LNCaP clone FGC (cell line): Measurements from ENCODE around the gene MUL1.

Source experiments
- DNase-seq: peaks from one replicate; pipeline ENCODE4 v3.0.0-alpha.2; 2011; ENCODE audit warnings: low read depth
- H3K4me3 ChIP-seq: 2 replicates; pipeline ENCODE4 v1.5.1; 2011; ENCODE audit warnings: mild to moderate bottlenecking, low read depth, low read length, control low read depth
- TF ChIP-seq, protein P1 (sequence below): IDR thresholded peaks from 2 replicates; pipeline ENCODE4 v1.5.1; 2012; ENCODE audit warnings: mild to moderate bottlenecking; ENCODE audit not compliant: control insufficient read depth, insufficient read depth; ENCODE audit errors: extremely low read depth

The MUL1 gene

DNA sequence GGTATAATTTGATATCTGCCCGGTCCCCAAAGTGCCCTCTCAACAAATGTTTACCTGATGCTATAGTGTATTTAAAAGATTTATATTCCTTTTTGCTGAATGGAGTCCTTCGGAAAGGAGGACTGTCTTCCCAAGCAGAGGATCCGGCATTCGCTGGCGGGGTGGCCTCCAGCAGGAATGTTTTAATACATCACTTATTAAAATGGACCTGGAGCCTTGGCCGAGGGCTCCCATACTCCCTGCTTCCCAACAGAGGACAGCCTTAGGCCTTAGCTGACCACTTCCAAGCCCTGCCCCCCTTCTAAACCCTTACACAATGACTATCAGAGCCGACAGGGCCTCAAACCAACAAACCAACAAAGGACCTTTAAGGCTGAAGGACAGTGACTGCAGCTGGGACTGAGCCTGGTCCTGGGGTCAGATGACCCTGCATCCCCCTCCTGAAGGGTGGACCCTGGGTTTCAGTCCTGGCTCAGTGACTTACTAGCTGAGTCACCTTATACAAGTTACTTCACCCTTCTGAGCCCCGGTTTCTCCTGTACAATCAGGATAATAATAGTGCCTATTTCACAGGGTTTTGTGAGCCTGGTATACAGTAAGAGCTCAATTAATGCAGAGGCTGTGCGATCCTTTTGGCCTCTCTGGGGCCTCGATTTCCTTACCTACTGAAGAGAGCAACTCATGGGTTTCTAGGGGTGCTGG lies 27.6 kb downstream of the MUL1 start:
- no peak for DNase-seq
- no peak overlapping the region for H3K4me3 ChIP-seq
- TF ChIP-seq, protein P1, sequence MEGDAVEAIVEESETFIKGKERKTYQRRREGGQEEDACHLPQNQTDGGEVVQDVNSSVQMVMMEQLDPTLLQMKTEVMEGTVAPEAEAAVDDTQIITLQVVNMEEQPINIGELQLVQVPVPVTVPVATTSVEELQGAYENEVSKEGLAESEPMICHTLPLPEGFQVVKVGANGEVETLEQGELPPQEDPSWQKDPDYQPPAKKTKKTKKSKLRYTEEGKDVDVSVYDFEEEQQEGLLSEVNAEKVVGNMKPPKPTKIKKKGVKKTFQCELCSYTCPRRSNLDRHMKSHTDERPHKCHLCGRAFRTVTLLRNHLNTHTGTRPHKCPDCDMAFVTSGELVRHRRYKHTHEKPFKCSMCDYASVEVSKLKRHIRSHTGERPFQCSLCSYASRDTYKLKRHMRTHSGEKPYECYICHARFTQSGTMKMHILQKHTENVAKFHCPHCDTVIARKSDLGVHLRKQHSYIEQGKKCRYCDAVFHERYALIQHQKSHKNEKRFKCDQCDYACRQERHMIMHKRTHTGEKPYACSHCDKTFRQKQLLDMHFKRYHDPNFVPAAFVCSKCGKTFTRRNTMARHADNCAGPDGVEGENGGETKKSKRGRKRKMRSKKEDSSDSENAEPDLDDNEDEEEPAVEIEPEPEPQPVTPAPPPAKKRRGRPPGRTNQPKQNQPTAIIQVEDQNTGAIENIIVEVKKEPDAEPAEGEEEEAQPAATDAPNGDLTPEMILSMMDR = no peak

DNA sequence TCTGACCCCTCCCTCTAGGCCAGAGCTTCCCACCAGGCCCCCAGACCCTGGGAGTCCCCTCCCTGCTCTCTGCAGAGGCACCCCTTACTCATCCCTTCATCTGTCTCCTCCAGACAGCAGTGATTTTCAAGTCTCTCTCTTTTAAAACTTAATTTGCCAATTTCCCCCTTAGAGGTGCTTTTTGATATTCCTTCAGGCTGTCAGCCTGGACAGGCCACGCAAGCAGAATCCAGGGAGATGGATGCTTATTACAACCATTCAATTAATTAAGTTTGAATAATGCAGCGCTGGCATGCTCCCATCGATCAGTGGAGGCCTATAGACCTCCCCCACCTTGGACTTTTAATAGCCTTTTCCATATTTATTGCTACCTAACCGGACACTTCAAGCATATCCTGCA lies 28.1 kb downstream of the MUL1 start:
- H3K4me3 ChIP-seq = no peak overlapping the region
- no peak for DNase-seq
- TF ChIP-seq, protein P1 = no peak

DNA sequence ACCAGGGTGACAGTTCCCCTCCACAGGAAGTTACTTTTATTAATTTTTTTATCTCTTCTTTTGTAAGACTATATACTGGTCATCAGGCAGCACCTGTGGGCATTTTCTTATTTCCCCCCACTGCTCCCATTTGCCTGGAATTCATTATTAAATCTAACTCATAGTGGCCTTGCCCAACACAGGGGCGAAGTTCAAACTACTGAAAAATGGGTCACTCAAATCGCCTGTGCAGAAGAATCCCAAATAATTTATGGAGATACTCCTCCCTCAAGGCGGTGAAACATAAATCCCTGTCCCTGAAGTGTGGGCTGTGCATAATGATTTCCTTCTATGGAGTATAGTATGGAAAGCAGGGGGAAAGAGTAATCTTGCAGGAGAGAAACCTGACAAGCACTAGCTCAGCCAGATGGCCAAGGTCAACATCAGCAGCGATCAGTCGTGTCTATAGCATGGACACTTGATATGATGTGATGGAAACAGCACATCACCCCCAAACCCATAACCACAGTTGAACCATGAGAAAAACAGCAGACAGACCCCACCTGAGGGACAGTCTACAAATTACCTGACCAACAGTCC lies 29.8 kb downstream of the MUL1 start:
- no peak overlapping the region for H3K4me3 ChIP-seq
- TF ChIP-seq, protein P1 = no peak
- no peak for DNase-seq

DNA sequence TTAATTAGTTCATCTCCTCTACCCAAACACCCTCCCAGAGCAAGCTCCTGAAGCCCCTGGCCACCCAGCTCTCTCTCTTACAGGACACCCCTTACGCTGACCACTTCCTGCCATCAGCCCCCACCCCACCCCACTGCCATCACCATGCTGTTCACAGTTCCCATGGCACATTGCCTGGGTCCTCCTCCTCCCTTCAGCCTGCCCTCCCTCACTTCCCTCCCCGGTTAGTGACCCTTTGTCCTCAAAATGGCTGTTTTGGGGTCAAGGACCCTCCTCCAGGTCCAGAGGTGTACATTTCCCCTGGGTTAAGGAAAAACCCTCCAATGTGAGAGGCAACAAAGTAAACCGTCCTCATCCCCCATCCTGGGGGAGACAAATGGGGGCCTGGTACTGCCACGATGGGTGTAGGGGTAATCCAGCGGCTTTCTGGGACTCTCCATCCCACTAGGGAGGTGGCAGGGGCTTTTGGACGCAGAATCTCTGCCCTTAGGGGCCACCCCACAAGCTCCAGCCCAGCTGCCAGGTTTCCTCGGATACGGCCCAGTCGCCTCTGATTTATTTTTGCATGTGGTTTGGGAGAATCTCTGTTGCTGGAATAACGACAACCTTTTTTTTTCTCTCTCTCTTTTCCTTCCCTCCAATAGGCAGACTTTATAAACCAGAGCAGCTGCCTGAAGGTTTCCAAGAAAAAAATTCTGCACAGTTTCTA lies 30.4 kb downstream of the MUL1 start:
- H3K4me3 ChIP-seq = no peak overlapping the region
- TF ChIP-seq, protein P1 = no peak
- DNase-seq = no peak

DNA sequence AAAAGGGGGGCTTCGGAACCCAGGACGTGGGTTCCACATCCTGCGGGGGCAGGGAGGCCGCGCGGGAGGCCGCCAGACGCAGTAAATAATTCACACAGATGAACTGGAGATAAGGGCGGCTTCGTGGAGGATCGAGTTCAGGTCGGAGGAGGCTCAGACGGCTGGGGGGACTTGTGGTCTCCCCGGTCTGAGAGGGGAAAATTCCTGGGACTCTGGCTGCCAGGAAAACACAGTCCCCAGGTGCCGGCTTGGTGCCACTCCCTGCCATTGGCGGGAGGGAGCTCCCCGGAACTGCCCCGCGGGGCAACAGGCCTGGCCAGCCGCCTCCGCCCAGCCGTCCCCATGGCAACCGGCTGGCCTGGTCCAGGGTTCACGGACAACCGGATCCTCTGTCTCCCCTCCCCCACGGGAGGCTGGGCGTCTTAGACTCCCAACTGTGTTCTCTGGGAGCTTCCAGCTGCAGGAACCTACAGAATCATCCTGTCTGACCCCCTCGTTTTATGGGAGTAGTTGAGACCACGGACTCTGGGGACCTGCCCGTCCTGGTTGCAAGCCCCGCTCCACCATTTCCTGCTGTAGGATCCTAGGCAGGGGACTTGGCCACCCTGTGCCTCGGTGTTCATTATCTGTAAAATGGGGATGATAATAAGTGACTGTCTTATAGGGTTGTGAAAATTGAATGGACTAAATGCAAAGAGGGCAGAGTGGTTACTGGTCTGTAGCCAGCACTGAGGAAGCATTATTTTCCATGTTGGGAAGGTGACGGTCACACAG lies 31.5 kb downstream of the MUL1 start:
- DNase-seq = no peak
- TF ChIP-seq, protein P1 = no peak
- no peak overlapping the region for H3K4me3 ChIP-seq

DNA sequence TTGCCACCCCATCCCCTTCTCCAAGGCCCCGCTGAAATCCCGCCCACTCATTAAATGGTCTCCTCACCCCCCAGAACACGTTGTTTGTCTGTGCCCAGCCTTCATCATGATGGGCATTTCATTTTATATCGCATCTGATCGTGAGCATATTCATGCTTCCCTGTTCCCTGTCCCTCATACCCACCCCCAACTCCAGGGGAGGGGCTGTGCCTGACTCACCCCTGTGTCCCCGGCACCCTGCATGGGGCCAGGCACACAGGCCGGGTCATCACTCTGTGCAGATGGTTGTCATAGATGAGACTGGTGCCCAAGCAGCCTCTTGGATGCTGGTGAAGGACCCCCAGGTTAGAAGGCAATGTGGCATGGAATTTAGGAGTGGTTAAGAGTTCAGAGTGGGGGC lies 33.0 kb downstream of the MUL1 start:
- TF ChIP-seq, protein P1 = no peak
- DNase-seq = no peak
- no peak overlapping the region for H3K4me3 ChIP-seq
